HepG2 (cell line): ENCODE results near the gene CEP250. TPM values are rescaled to one million over a fixed set of nuclear protein-coding genes. Genes with fewer than 3 reads are reported as not detected.

Experiments
- BCL3 ChIP-seq: sonication (generic); formaldehyde crosslinking; IDR thresholded peaks from 2 replicates; pipeline ENCODE4 v1.5.1; 2020; ENCODE audit warnings: mild to moderate bottlenecking, missing genetic modification reagents, moderate library complexity
- CSRNP1 ChIP-seq: sonication (generic); formaldehyde crosslinking; IDR thresholded peaks from 2 replicates; pipeline ENCODE4 v1.8.1; 2023; ENCODE audit warnings: mild to moderate bottlenecking, missing genetic modification reagents
- E2F5 ChIP-seq: sonication (generic); formaldehyde crosslinking; conservative IDR thresholded peaks from 2 replicates; pipeline ENCODE4 v1.4.0; 2020; ENCODE audit warnings: missing genetic modification reagents
- EEA1 ChIP-seq: sonication (generic); formaldehyde crosslinking; IDR thresholded peaks from 2 replicates; pipeline ENCODE4 v1.5.1; 2020; ENCODE audit warnings: mild to moderate bottlenecking, missing genetic modification reagents, borderline replicate concordance
- GLI4 ChIP-seq: sonication (generic); formaldehyde crosslinking; IDR thresholded peaks from 2 replicates; pipeline ENCODE4 v1.5.1; 2020; ENCODE audit warnings: missing genetic modification reagents, mild to moderate bottlenecking, moderate library complexity, borderline replicate concordance
- GLMP ChIP-seq: sonication (generic); formaldehyde crosslinking; IDR thresholded peaks from 2 replicates; pipeline ENCODE4 v1.9.0; 2021; ENCODE audit warnings: missing genetic modification reagents, mild to moderate bottlenecking, borderline replicate concordance
- IKZF4 ChIP-seq: sonication (generic); formaldehyde crosslinking; IDR thresholded peaks from 2 replicates; pipeline ENCODE4 v1.5.1; 2020; ENCODE audit warnings: borderline replicate concordance, mild to moderate bottlenecking, low read depth, missing genetic modification reagents; ENCODE audit errors: not compliant biosample characterization
- JUND ChIP-seq: sonication (generic); formaldehyde crosslinking; IDR thresholded peaks from 2 replicates; pipeline ENCODE4 v1.8.0; 2022; ENCODE audit warnings: mild to moderate bottlenecking, missing genetic modification reagents
- MXI1 ChIP-seq: IDR thresholded peaks from 3 replicates; pipeline ENCODE4 v1.6.1; 2012; ENCODE audit warnings: low read depth, low read length, inconsistent platforms, borderline replicate concordance
- NFIB ChIP-seq: sonication (generic); formaldehyde crosslinking; IDR thresholded peaks from 2 replicates; pipeline ENCODE4 v1.9.0; 2021; ENCODE audit warnings: missing genetic modification reagents, mild to moderate bottlenecking, borderline replicate concordance
- PRDM15 ChIP-seq: sonication (generic); formaldehyde crosslinking; IDR thresholded peaks from 2 replicates; pipeline ENCODE4 v1.4.0; 2020; ENCODE audit warnings: missing genetic modification reagents
- SATB2 ChIP-seq: sonication (generic); formaldehyde crosslinking; IDR thresholded peaks from 2 replicates; pipeline ENCODE4 v1.5.0; 2020; ENCODE audit warnings: missing genetic modification reagents
- SP5 ChIP-seq: IDR thresholded peaks from 2 replicates; pipeline ENCODE4 v1.6.1; 2016; ENCODE audit warnings: low read depth, borderline replicate concordance
- ZFP1 ChIP-seq: IDR thresholded peaks from 2 replicates; pipeline ENCODE4 v1.6.1; 2016
- ZNF30 ChIP-seq: sonication (generic); formaldehyde crosslinking; IDR thresholded peaks from 2 replicates; pipeline ENCODE4 v1.5.0; 2020; ENCODE audit warnings: mild to moderate bottlenecking, missing genetic modification reagents
- ZNF367 ChIP-seq: sonication (generic); formaldehyde crosslinking; IDR thresholded peaks from 2 replicates; pipeline ENCODE4 v1.4.0; 2020; ENCODE audit warnings: missing genetic modification reagents, borderline replicate concordance
- ZNF558 ChIP-seq: sonication (generic); formaldehyde crosslinking; IDR thresholded peaks from 2 replicates; pipeline ENCODE4 v1.9.0; 2022; ENCODE audit warnings: mild to moderate bottlenecking, missing genetic modification reagents, borderline replicate concordance
- ZNF605 ChIP-seq: sonication (generic); formaldehyde crosslinking; IDR thresholded peaks from 2 replicates; pipeline ENCODE4 v1.8.0; 2022; ENCODE audit warnings: mild to moderate bottlenecking, missing genetic modification reagents
- ZNF839 ChIP-seq: sonication (generic); formaldehyde crosslinking; IDR thresholded peaks from 2 replicates; pipeline ENCODE4 v1.4.0; 2020; ENCODE audit warnings: missing genetic modification reagents, mild to moderate bottlenecking, borderline replicate concordance
- polyA plus RNA-seq, 8 experiments: library from polyadenylated mRNA; depleted of rRNA in 3 of 8; stranded (reverse) in 7 of 8; unstranded in 1 of 8; fragments of >200 nt; fragmentation: Illumina TruSeq in 4 of 8; extraction: Trizol in 4 of 8; gene quantifications; 2 replicates each; pipeline versions ENCODE4 v1.2.1 to v1.2.3, GENCODE V29; 2011 to 2016; ENCODE audit warnings: low read depth in 4 of 8, missing spikeins in 1 of 8, mixed read lengths in 1 of 8; ENCODE audit not compliant: insufficient read depth in 1 of 8
- total RNA-seq, 5 experiments: library from RNA; depleted of rRNA; stranded (reverse); fragments of >200 nt; fragmentation: Illumina TruSeq; extraction: Trizol; gene quantifications; 2 replicates each; pipeline ENCODE4 v1.2.3, GENCODE V29; 2016; ENCODE audit warnings: low read depth in 1 of 5

CEP250 gene
- total and polyA plus RNA-seq, 2 of the 13 experiments (the other 11 are each of a cell fraction or from before 2014, with no cell fraction given), result 28.8 to 55.3 TPM

- TF ChIP-seq SATB2, result no peak; the same call in 1 of the 2 replicates
- no peak for TF ChIP-seq GLMP
- TF ChIP-seq SP5 (CRISPR knock-in tag), result peak; percentile 97
- peak; percentile 87 for TF ChIP-seq E2F5 (CRISPR knock-in tag)
- TF ChIP-seq ZNF839 (CRISPR knock-in tag), result peak; percentile 55; the same call in 1 of the 2 replicates
- TF ChIP-seq NFIB (CRISPR knock-in tag), result no peak
- TF ChIP-seq ZFP1 (CRISPR knock-in tag), result no peak; the same call in 1 of the 2 replicates
- TF ChIP-seq ZNF605 (CRISPR knock-in tag), result peak; percentile 98
- TF ChIP-seq BCL3, result peak; percentile 38; the same call in 1 of the 2 replicates
- no peak for TF ChIP-seq ZNF367 (CRISPR knock-in tag)
- TF ChIP-seq ZNF30 (CRISPR knock-in tag), result no peak
- peak; percentile 93; the same call in 2 of the 3 replicates for TF ChIP-seq MXI1
- TF ChIP-seq ZNF558 (CRISPR knock-in tag), result peak; percentile 88; the same call in 1 of the 2 replicates
- peak; percentile 92; the same call in 1 of the 2 replicates for TF ChIP-seq CSRNP1 (CRISPR knock-in tag)
- no peak for TF ChIP-seq PRDM15 (CRISPR knock-in tag)
- no peak; the same call in 1 of the 2 replicates for TF ChIP-seq JUND
- peak; percentile 91; the same call in 1 of the 2 replicates for TF ChIP-seq GLI4
- peak; percentile 60 for TF ChIP-seq IKZF4 (CRISPR knock-in tag)
- TF ChIP-seq EEA1 (CRISPR knock-in tag), result peak; percentile 95; the same call in 1 of the 2 replicates
Measured at GRCh38 chr20:35541783-35542662, 86.6 kb downstream of the CEP250 start, which contains the start of gene ERGIC3 (continued).
